Measurements from ENCODE around the gene CRYL1. TPM values are rescaled to one million over a fixed set of nuclear protein-coding genes. Genes with fewer than 3 reads are reported as not detected.

Gene CRYL1
- total and polyA plus RNA-seq, 9 of the 15 experiments (the other 6 are each of a cell fraction or from before 2014, with no cell fraction given): 1.0 to 6.9 (median 2.4) TPM

GRCh38 chr13:20360835-20361412, 164.7 kb downstream of the CRYL1 start:
- POLR2A ChIA-PET: no interaction called here
- no peak overlapping the region for H3K9ac ChIP-seq (ENCODE audit: insufficient read depth in 1 of 2, low read depth in 2 of 2, low read length in 2 of 2)
- in situ Hi-C loops (cut with MboI) (no loop called here), intact Hi-C loops (cut with micrococcal nuclease) (no loop called here)
- no peaks in the 10 kb centered on the region for H3K9me3 ChIP-seq (replicated peaks; ENCODE audit: control insufficient read depth, insufficient read depth, low read depth, low read length)
- 2% methylated on average over 5 of the region's 5 CpGs for WGBS (ENCODE audit: insufficient coverage, low coverage, missing lambda C conversion rate)
- ATAC-seq (no peak), DNase-seq (ENCODE audit: extremely low read depth in 1 of 4, low spot score in 3 of 4) (no peak), FAIRE-seq (no peak)
- H3K36me3 ChIP-seq (ENCODE audit: control insufficient read depth, insufficient read depth, low read length): no peaks in the 10 kb centered on the region
- H3K79me2 ChIP-seq (ENCODE audit: control insufficient read depth, insufficient read depth, low read length): no peaks in the 10 kb centered on the region
- TF ChIP-seq, protein P1, sequence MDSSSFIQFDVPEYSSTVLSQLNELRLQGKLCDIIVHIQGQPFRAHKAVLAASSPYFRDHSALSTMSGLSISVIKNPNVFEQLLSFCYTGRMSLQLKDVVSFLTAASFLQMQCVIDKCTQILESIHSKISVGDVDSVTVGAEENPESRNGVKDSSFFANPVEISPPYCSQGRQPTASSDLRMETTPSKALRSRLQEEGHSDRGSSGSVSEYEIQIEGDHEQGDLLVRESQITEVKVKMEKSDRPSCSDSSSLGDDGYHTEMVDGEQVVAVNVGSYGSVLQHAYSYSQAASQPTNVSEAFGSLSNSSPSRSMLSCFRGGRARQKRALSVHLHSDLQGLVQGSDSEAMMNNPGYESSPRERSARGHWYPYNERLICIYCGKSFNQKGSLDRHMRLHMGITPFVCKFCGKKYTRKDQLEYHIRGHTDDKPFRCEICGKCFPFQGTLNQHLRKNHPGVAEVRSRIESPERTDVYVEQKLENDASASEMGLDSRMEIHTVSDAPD (CRISPR knock-in tag; IDR thresholded peaks at IDR 0.05): no peak
- TF ChIP-seq CREM (IDR thresholded peaks at IDR 0.05; ENCODE audit: low read depth): no peak
- TF ChIP-seq FOXK2 (conservative IDR thresholded peaks at IDR 0.05 in 1 of 2, IDR thresholded peaks at IDR 0.05 in 1 of 2; ENCODE audit: low read depth in 2 of 2): no peak
- no peak for TF ChIP-seq MTA3 (IDR thresholded peaks at IDR 0.05; ENCODE audit: borderline replicate concordance)
- no peak for TF ChIP-seq ELF4 (CRISPR knock-in tag; IDR thresholded peaks at IDR 0.05)
- TF ChIP-seq, protein P2, sequence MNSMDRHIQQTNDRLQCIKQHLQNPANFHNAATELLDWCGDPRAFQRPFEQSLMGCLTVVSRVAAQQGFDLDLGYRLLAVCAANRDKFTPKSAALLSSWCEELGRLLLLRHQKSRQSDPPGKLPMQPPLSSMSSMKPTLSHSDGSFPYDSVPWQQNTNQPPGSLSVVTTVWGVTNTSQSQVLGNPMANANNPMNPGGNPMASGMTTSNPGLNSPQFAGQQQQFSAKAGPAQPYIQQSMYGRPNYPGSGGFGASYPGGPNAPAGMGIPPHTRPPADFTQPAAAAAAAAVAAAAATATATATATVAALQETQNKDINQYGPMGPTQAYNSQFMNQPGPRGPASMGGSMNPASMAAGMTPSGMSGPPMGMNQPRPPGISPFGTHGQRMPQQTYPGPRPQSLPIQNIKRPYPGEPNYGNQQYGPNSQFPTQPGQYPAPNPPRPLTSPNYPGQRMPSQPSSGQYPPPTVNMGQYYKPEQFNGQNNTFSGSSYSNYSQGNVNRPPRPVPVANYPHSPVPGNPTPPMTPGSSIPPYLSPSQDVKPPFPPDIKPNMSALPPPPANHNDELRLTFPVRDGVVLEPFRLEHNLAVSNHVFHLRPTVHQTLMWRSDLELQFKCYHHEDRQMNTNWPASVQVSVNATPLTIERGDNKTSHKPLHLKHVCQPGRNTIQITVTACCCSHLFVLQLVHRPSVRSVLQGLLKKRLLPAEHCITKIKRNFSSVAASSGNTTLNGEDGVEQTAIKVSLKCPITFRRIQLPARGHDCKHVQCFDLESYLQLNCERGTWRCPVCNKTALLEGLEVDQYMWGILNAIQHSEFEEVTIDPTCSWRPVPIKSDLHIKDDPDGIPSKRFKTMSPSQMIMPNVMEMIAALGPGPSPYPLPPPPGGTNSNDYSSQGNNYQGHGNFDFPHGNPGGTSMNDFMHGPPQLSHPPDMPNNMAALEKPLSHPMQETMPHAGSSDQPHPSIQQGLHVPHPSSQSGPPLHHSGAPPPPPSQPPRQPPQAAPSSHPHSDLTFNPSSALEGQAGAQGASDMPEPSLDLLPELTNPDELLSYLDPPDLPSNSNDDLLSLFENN (IDR thresholded peaks at IDR 0.05; ENCODE audit: low read depth in 2 of 2, low read length in 2 of 2): no peak
- TF ChIP-seq, protein P3, sequence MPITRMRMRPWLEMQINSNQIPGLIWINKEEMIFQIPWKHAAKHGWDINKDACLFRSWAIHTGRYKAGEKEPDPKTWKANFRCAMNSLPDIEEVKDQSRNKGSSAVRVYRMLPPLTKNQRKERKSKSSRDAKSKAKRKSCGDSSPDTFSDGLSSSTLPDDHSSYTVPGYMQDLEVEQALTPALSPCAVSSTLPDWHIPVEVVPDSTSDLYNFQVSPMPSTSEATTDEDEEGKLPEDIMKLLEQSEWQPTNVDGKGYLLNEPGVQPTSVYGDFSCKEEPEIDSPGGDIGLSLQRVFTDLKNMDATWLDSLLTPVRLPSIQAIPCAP (CRISPR knock-in tag; IDR thresholded peaks at IDR 0.05; ENCODE audit: borderline replicate concordance): no peak
- no peak for TF ChIP-seq JUND (IDR thresholded peaks at IDR 0.05; ENCODE audit: borderline replicate concordance, low read depth, low read length)
- no peak for TF ChIP-seq JUND (tag; IDR thresholded peaks at IDR 0.05; ENCODE audit: borderline replicate concordance, low read depth, low read length)
- TF ChIP-seq CHD1 (IDR thresholded peaks at IDR 0.05; ENCODE audit: low read length): no peak
- no peak for TF ChIP-seq ZSCAN29 (IDR thresholded peaks at IDR 0.05)
- no peak for TF ChIP-seq PRPF4 (IDR thresholded peaks at IDR 0.05; ENCODE audit: insufficient read depth, low read depth, low read length, poor library complexity, severe bottlenecking)
- CTCF ChIA-PET (ENCODE audit: low intra/inter-chr PET ratio): no interaction called here
- no peak overlapping the region for H3K4me3 ChIP-seq
- no peak overlapping the region for H3K27ac ChIP-seq (ENCODE audit: extremely low read depth, low read depth, low read length)
- no peaks in the 10 kb centered on the region for H3K4me1 ChIP-seq (replicated peaks in 1 of 2; ENCODE audit: control insufficient read depth in 2 of 2, insufficient read depth in 2 of 2, low read length in 2 of 2)
- BruUV-seq (replicated peaks): no TSS peak
- H3K27me3 ChIP-seq (ENCODE audit: control insufficient read depth in 2 of 2, insufficient read depth in 2 of 2, low read length in 2 of 2): peaks cover 0 to 21% of the 10 kb centered on the region in 2 experiments; a peak in 2 of 5 replicates
- no peak overlapping the region for H2AFZ ChIP-seq (ENCODE audit: low read depth, low read length)
- no peaks in the 10 kb centered on the region for H4K20me1 ChIP-seq (replicated peaks; ENCODE audit: control insufficient read depth, insufficient read depth, low read length)
- no peak overlapping the region for H3K4me2 ChIP-seq (ENCODE audit: insufficient read depth, low read length)
- no peaks in the 10 kb centered on the region for H3K9me1 ChIP-seq (ENCODE audit: control insufficient read depth, insufficient read depth, low read length)

Data from K562 (cell line).